Fibroblast of lung (primary cell): ENCODE results near the gene SNX6. TPM values are rescaled to one million over a fixed set of nuclear protein-coding genes. Genes with fewer than 3 reads are reported as not detected.

Experiments used
- DNase-seq, 2 donors: peaks; one replicate each; pipeline versions ENCODE4 v3.0.0 to v3.0.0-alpha.2; 2010; ENCODE audit warnings: low read depth in 2 of 2
- H2AFZ ChIP-seq: 2 replicates; pipeline ENCODE4 v1.5.1; 2012; ENCODE audit warnings: low read length, control low read depth, inconsistent platforms
- H3K27ac ChIP-seq: 2 replicates; pipeline ENCODE4 v1.5.1; 2011; ENCODE audit warnings: low read length, control low read depth; ENCODE audit not compliant: insufficient read depth
- H3K27me3 ChIP-seq: 2 replicates; pipeline ENCODE4 v1.5.1; 2011; ENCODE audit warnings: mild to moderate bottlenecking, low read length; ENCODE audit not compliant: control insufficient read depth, insufficient read depth
- H3K36me3 ChIP-seq: 2 replicates; pipeline ENCODE4 v1.5.1; 2011; ENCODE audit warnings: low read length; ENCODE audit not compliant: control insufficient read depth, insufficient read depth
- H3K4me1 ChIP-seq: 2 replicates; pipeline ENCODE4 v1.5.1; 2011; ENCODE audit warnings: low read length; ENCODE audit not compliant: control insufficient read depth, insufficient read depth; ENCODE audit errors: extremely low read depth
- H3K4me2 ChIP-seq: 2 replicates; pipeline ENCODE4 v1.5.1; 2011; ENCODE audit warnings: low read length, control low read depth; ENCODE audit not compliant: insufficient read depth; ENCODE audit errors: extremely low read depth
- H3K4me3 ChIP-seq, 4 experiments: fragments of 200-600 bp in 1 of 4; sonication (generic) in 1 of 4; replicated peaks in 1 of 4; 2 replicates each; pipeline ENCODE4 v1.5.1; 2011 to 2016; ENCODE audit warnings: low read length in 4 of 4, low read depth in 3 of 4, mild to moderate bottlenecking in 3 of 4, control low read depth in 2 of 4, inconsistent platforms in 1 of 4, mixed read lengths in 1 of 4; ENCODE audit not compliant: insufficient read depth in 1 of 4; ENCODE audit errors: control extremely low read depth in 1 of 4
- H3K79me2 ChIP-seq: 2 replicates; pipeline ENCODE4 v1.5.1; 2012; ENCODE audit warnings: mild to moderate bottlenecking, low read length, inconsistent platforms; ENCODE audit not compliant: control insufficient read depth, insufficient read depth
- H3K9ac ChIP-seq: 2 replicates; pipeline ENCODE4 v1.5.1; 2011; ENCODE audit warnings: mild to moderate bottlenecking, low read length, control low read depth; ENCODE audit not compliant: insufficient read depth
- H3K9me3 ChIP-seq: 2 replicates; pipeline ENCODE4 v1.5.1; 2012; ENCODE audit warnings: low read depth, low read length; ENCODE audit not compliant: control insufficient read depth, insufficient read depth
- H4K20me1 ChIP-seq: 2 replicates; pipeline ENCODE4 v1.5.1; 2011; ENCODE audit warnings: low read length; ENCODE audit not compliant: control insufficient read depth, insufficient read depth; ENCODE audit errors: extremely low read depth
- CTCF ChIP-seq, 2 donors: IDR thresholded peaks in 1 of 2; conservative IDR thresholded peaks in 1 of 2; 1 replicate in 1 of 2; 2 replicates in 1 of 2; pipeline ENCODE4 v1.5.1; 2011 to 2012; ENCODE audit warnings: low read length in 2 of 2, control low read depth in 1 of 2, inconsistent platforms in 1 of 2, low read depth in 1 of 2, mild to moderate bottlenecking in 1 of 2
- EZH2 ChIP-seq: IDR thresholded peaks from 2 replicates; pipeline ENCODE4 v1.5.1; 2012; ENCODE audit warnings: low read length, control low read depth, mild to moderate bottlenecking; ENCODE audit errors: missing control alignments
- polyA plus RNA-seq, 2 donors: library from polyadenylated mRNA; depleted of rRNA in 1 of 2; stranded (reverse) in 1 of 2; unstranded in 1 of 2; fragments of >200 nt; gene quantifications; 2 replicates each; pipeline ENCODE4 v1.2.1, GENCODE V29; 2011 to 2012; ENCODE audit warnings: missing spikeins in 1 of 2
- total RNA-seq: library from RNA; depleted of rRNA; stranded (reverse); fragments of >200 nt; gene quantifications from 2 replicates; pipeline ENCODE4 v1.2.1, GENCODE V29; 2014

The SNX6 gene
- total and polyA plus RNA-seq, 2 donors (not counting 1 experiment from before 2014, with no cell fraction given), result 131 to 232 TPM

GRCh38 chr14:34623506-34623905, 6.4 kb downstream of the SNX6 start:
- H3K27ac ChIP-seq, result no peak overlapping the region
- H3K27me3 ChIP-seq, result no peaks in the 10 kb centered on the region
- H3K9ac ChIP-seq, result no peak overlapping the region
- peaks cover 79% of the 10 kb centered on the region for H3K79me2 ChIP-seq
- H3K9me3 ChIP-seq, result no peaks in the 10 kb centered on the region
- H3K4me2 ChIP-seq, result no peak overlapping the region
- TF ChIP-seq EZH2 (no peak), CTCF (conservative IDR thresholded peaks at IDR 0.05 in 1 of 2, IDR thresholded peaks at IDR 0.05 in 1 of 2; ENCODE audit: low read depth in 1 of 2, low read length in 2 of 2) (no peak)
- no peaks in the 10 kb centered on the region for H4K20me1 ChIP-seq
- peaks cover 11% of the 10 kb centered on the region for H3K36me3 ChIP-seq
- no peak overlapping the region for H2AFZ ChIP-seq
- H3K4me3 ChIP-seq, result no peak overlapping the region
- H3K4me1 ChIP-seq, result no peaks in the 10 kb centered on the region
- DNase-seq, result peak in 1 of 2 donors; percentile 36

- DNase-seq, result no peak
- Histone ChIP-seq H3K4me2 (no peak overlapping the region), H3K9me3 (no peaks in the 10 kb centered on the region), H3K9ac (no peak overlapping the region), H3K4me1 (no peaks in the 10 kb centered on the region), H3K27ac (no peak overlapping the region), H3K4me3 (no peak overlapping the region), H3K27me3 (no peaks in the 10 kb centered on the region), H4K20me1 (no peaks in the 10 kb centered on the region), H3K36me3 (peaks cover 13% of the 10 kb centered on the region), H2AFZ (no peak overlapping the region), H3K79me2 (peaks cover 63% of the 10 kb centered on the region)
- TF ChIP-seq EZH2 (no peak), CTCF (conservative IDR thresholded peaks at IDR 0.05 in 1 of 2, IDR thresholded peaks at IDR 0.05 in 1 of 2; ENCODE audit: low read depth in 1 of 2, low read length in 2 of 2) (no peak)
These were observed 9.1 kb downstream of the SNX6 start for GRCh38 chr14:34620839-34621238.

- Histone ChIP-seq H3K4me1 (no peaks in the 10 kb centered on the region), H3K4me3 (no peak overlapping the region), H3K27ac (no peak overlapping the region), H2AFZ (no peak overlapping the region), H3K27me3 (no peaks in the 10 kb centered on the region), H3K9ac (no peak overlapping the region), H4K20me1 (no peaks in the 10 kb centered on the region), H3K36me3 (peaks cover 13% of the 10 kb centered on the region), H3K79me2 (peaks cover 60% of the 10 kb centered on the region), H3K4me2 (no peak overlapping the region), H3K9me3 (no peaks in the 10 kb centered on the region)
- TF ChIP-seq EZH2 (no peak), CTCF (conservative IDR thresholded peaks at IDR 0.05 in 1 of 2, IDR thresholded peaks at IDR 0.05 in 1 of 2; ENCODE audit: low read depth in 1 of 2, low read length in 2 of 2) (no peak)
- DNase-seq, result no peak
These were observed 9.8 kb downstream of the SNX6 start for GRCh38 chr14:34620115-34620514.
